DMS114 treated with DMSO at 0.1 percent for 48 hours (cell line): Measurements from ENCODE around the gene PLXDC1.
A peak's percentile ranks its signal among the peaks of the same experiment; 100 is the strongest.
"Not testable (repeated sequence)": the region's sequence is repeated elsewhere in the genome, so short reads cannot be mapped to it uniquely, and the experiment has no call there.

Experiments
- DNase-seq: peaks from one replicate; lab custom pipeline; 2025; ENCODE audit not compliant: unreplicated experiment; lab: John Stamatoyannopoulos, UW

Gene PLXDC1

DNA sequence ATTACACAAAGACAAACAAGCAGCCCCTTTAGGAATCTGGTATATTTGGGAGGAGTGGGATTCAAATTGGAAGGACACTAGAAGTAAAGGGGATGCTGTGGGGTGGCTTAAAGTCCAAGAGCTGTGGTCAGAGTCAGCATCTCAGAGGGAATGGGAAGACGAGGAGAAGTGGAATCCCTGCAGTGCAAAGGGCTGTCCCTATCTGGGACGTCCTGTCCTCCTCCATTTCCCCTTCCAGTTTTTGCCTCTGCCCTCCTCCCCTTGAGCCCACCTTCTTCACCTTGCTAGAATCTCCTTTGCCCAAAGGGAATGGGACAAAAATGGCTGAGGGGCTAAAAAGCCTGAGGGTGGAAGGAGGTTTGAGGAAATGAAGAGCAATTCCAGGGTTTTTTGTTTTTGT lies 4.2 kb upstream of the PLXDC1 start:
- DNase-seq = no peak

GRCh38 chr17:39153599-39154051 lies 2.2 kb upstream of the PLXDC1 start:
- DNase-seq = peak; percentile 80

GRCh38 chr17:39151943-39152818 lies 744 bp upstream of the PLXDC1 start:
- peak; percentile 40 for DNase-seq

DNA sequence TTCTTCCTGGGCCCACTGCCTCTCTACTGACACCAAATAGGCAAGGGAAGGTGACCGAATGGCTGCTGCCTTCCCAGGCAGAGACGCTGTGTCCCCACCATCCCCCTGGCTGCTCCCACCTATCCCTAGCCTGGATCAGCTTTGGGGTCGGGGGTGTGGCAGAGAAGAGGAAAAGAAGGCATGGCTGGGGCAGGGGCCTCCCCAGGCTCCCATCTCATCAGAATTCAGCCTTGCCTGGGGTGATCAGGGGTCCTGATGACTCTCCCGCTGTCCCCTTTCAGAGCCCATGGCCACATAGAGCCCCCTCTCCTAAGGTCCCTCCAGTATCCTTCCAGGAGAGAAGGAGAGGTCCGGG lies 665 bp downstream of the PLXDC1 start:
- DNase-seq = no peak

- no peak for DNase-seq
Observed at GRCh38 chr17:39150104-39150634, 1.3 kb downstream of the PLXDC1 start.

GRCh38 chr17:39147221-39148185 lies 3.9 kb downstream of the PLXDC1 start:
- no peak for DNase-seq

DNA sequence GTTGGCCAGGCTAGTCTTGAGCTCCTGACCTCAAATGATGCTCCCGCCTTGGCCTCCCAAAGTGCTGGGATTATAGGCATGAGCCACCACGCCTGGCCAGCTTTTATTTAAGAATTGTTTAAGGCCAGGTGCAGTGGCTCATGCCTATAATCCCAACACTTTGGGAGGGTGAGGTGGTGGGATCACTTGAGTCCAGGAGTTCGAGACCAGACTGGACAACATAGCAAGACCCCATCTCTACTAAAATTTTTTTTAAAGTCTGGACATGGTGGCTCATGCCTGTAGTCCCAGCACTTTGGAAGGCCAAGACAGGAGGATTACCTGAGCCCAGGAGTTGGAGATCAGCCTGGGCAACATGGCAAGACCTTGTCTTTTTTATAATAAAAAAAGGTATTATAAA lies 5.2 kb downstream of the PLXDC1 start:
- DNase-seq = no peak

DNA sequence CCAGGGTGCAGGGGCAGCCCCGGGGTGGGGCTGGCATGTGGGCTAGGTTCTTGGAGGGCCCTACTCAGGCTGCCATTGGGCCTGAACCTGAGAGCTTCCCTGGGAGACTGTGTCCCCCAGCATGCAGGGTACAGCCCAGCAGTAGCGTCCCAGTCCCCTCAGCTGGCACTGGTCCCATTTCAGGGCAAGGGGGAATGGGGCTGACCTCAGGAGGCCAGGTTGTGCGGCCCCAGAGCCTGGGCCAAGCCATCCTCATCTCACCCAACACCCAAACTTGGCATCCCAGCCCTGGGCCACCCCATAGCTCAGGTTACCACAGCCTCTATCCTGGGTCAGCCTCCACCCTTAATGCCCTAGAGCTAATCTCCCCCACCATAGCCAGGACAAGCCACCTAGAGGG lies 6.3 kb downstream of the PLXDC1 start:
- no peak for DNase-seq

GRCh38 chr17:39144416-39144840 lies 7.0 kb downstream of the PLXDC1 start:
- DNase-seq = no peak

GRCh38 chr17:39143552-39144093 lies 7.8 kb downstream of the PLXDC1 start:
- DNase-seq = no peak

DNA sequence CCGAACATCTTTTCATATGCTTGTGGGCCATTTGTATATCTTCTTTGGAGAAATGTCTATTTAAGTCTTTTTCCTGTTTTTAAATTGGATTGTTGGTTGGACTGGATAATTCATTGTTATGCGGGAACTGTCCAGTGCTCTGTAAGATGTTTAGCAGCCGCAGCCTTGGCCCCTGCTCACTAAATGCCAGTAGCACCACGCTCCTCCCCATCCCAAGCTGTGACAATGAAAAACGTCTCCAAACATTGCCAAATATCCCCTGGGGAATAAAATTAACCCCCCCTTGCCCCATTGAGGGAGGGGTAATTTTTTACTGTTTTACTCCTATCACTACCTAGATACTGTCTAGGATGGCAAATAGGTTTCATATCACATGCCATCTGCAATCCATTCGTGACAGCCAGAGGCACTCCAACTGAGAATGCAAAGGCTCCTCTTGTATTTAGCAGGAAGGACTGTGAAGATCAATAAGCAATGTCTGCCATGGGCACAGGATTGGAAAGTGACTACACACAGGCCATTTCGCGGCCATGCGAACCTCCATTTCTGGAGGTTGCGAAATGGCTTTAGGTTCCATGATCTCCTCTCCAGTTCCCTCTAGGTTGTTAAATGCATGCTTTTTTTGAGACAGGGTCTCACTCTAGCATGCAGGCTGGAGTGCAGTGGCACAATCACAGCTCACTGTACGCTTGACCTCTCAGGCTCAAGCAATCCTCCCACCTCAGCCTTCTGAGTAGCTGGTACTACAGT lies 9.3 kb downstream of the PLXDC1 start:
- no peak for DNase-seq

DNA sequence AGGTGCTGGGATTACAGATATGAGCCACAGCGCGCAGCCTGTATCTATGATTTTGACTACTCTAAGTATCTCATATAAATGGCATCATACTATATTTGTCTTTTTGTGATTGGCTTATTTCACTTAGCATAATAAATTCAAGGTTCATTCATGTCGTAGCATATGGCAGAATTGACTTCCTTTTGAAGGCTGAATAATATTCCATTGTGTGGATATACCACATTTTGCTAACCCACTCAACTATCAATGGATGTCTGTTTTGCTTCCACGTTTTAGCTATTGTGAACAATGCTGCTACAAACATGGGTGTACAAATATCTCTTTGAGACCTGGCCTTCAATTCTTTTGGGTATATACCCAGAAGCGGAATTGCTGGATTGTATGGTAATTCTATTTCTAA lies 10.1 kb downstream of the PLXDC1 start:
- no peak for DNase-seq

DNA sequence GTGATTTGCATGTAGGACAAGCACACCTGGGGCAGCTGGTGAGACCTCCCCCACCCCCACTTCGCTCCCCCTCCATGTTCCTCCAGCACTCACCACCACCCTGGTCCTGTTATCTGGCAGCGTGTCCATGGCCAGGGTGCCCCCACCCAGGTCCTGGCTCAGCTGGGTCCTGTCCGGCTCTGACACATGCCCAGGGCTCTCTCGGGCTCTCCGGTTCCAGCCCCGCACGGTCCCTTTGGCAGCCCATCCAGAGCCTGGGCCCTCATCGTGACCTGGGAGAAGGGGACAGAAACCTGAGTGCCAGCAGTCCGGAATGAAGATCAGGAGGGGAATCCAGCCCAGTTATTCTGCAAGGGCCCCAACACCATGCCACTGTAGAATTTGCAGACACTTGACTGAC lies 11.9 kb downstream of the PLXDC1 start:
- no peak for DNase-seq

- no peak for DNase-seq
Observed at GRCh38 chr17:39139161-39139511, 12.3 kb downstream of the PLXDC1 start.

DNA sequence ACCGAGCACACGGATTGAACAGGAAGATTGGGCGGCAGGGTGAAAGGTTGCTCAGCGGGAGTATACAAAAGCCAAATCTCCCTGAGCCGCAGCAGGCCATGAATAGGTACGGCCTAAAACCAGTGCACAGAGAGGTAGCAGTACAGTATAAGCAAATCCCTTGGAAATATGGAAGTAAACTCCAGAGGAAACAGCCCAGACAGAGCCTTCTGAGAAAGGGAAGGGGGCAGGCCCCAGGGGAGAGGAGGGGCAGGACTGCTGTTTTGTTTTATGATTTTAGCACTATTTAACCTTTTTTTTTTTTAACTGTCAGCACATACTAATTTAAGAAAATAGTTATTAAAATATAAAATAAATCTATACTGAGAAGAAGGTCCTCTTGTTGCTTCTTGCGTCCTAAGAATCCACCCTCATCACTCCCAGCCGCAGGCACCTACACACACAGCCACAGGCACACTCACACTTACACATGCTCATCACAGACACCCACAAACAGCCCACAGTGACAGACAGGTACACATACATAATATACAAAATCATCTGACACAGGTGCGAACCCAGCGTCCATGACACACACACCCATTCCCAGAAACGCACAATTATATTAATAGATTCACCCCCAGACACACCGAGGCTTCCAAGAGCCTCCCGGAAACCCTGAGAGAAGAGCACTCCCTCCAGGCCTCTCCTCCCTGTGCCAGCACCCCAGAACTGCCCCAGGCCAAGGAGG lies 12.8 kb downstream of the PLXDC1 start:
- no peak for DNase-seq

GRCh38 chr17:39134878-39135277 lies 16.6 kb downstream of the PLXDC1 start:
- no peak for DNase-seq

DNA sequence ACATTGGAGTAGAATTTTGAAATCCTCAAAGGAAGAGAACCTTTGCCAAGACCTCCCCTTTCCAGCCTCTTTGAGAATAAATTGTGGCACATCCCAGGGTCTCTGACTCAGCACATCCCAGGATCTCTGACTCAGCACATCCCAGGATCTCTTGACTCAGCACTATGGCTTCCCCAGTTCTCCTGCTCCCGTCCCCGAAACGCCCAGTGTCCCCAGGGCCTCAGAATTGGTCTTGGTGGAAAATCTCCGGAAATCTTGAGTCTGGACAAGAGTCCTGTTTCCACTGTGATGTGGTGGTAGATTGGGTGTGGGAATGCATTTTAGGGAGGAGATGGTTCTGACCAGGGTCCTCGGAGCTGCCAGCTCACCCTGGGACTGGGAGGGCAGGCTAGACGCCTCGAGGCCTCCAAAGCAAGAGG lies 19.2 kb downstream of the PLXDC1 start:
- DNase-seq = no peak

DNA sequence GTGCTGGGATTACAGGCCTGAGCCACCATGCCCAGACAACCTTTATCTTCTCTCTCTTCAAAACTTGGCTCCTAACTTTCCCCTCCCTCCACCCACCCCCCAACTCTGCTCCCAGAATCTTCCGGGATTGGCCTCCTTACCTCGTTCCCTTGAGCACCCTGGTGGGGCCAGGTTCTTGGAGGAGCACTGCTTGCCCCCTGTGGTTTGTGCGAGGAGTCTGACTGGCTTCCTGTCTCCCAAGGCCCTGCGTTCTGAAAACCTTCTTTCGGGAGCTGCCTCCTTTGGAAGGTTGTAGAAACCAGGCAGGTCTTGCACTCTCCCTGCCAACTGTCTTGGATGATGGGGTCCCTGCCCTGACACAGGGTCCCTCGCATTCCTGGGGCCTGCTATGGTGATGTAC lies 19.8 kb downstream of the PLXDC1 start:
- DNase-seq = no peak

- no peak for DNase-seq
Observed at GRCh38 chr17:39130205-39130604, 21.2 kb downstream of the PLXDC1 start.

- not testable (repeated sequence) for DNase-seq
Observed at GRCh38 chr17:39129544-39129943, 21.9 kb downstream of the PLXDC1 start.
